Activated CD8-positive, alpha-beta T cell treated with anti-CD3 and anti-CD28 coated beads for 36 hours (primary cell): Measurements from ENCODE around the gene SRMS. TPM values are rescaled to one million over a fixed set of nuclear protein-coding genes. Genes with fewer than 3 reads are reported as not detected.

Experiments
- ATAC-seq: fragments of 200-7000 bp; cut with Tn5 transposase; one replicate; pipeline ENCODE4 v1.10.0; 2021; ENCODE audit warnings: mild to moderate bottlenecking, moderate library complexity
- CTCF ChIA-PET: fragments of 350-600 bp; sonication (Branson Sonifier 250); formaldehyde crosslinking; loops from one replicate; lab custom pipeline; 2021; ENCODE audit warnings: antibody characterized with exemption; lab: Charles Lee
- POLR2A ChIA-PET: fragments of 350-600 bp; sonication (Branson Sonifier 250); formaldehyde crosslinking; loops from one replicate; lab custom pipeline; 2021; ENCODE audit warnings: antibody characterized with exemption; lab: Charles Lee
- DNase-seq: peaks from one replicate; pipeline ENCODE4 v3.0.0-alpha.2; 2020
- H3K27ac Mint-ChIP-seq: one replicate; pipeline ENCODE4 v1.8.0; 2021; ENCODE audit warnings: mild to moderate bottlenecking, mixed read lengths
- H3K27me3 Mint-ChIP-seq: one replicate; pipeline ENCODE4 v1.8.0; 2021; ENCODE audit warnings: mixed read lengths
- H3K36me3 Mint-ChIP-seq: one replicate; pipeline ENCODE4 v1.8.0; 2021; ENCODE audit warnings: low read depth, mixed read lengths
- H3K4me1 Mint-ChIP-seq: one replicate; pipeline ENCODE4 v1.8.0; 2021; ENCODE audit warnings: low read depth, mixed read lengths
- H3K4me3 Mint-ChIP-seq: one replicate; pipeline ENCODE4 v1.8.0; 2021; ENCODE audit warnings: mild to moderate bottlenecking, moderate library complexity, mixed read lengths
- H3K9me3 Mint-ChIP-seq: one replicate; pipeline ENCODE4 v1.8.0; 2021; ENCODE audit warnings: mixed read lengths
- intact Hi-C: fragments of 100-400 bp; cut with micrococcal nuclease; formaldehyde crosslinking; loops from one replicate; pipeline ENCODE4 v1.10.0; 2022
- total RNA-seq, 2 experiments: library from RNA; stranded (reverse); gene quantifications; one replicate each; pipeline ENCODE4 v1.2.3, GENCODE V29; 2021
- TF ChIP-seq, protein P1 (sequence below): fragments of 200-600 bp; IDR thresholded peaks from one replicate; pipeline ENCODE4 v1.8.0; 2022; ENCODE audit warnings: antibody characterized with exemption, mild to moderate bottlenecking

SRMS gene
- total RNA-seq, 2 experiments from 2014 or later: not detected

DNA sequence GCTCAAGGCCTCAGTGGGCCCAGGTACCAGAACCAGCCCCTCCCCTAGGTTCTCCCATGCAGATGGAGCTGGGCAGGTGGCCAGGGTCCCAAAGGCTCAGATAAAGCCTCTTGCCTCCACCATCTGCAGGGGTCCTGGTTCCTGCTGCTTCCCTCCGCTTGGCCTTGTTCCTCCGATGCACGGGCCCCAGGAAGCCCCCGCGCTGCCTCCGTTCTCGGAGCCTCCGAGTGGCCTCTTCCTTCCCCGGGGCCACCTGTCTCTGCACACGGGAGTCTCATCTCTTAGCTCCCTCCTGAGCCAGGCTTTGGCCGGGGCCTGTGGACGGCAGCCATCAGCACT lies 8.5 kb downstream of the SRMS start:
- ATAC-seq (no peak), DNase-seq (no peak)
- intact Hi-C loops: no loop called here
- H3K36me3 Mint-ChIP-seq: no peaks in the 10 kb centered on the region
- ChIA-PET CTCF (interaction anchor here (0.7 to 3.5 kb wide), 12 partner anchors 18 to 500 kb away, joined by 3 to 20 read pairs (median 4); partner anchors contain the start of genes LIME1 and RTEL1), POLR2A (interaction anchor here (0.9 to 1.2 kb wide), 3 partner anchors 12 to 29 kb away, joined by 3 to 4 read pairs (median 3); no protein-coding TSS in a partner anchor)
- peaks cover 17% of the 10 kb centered on the region for H3K4me1 Mint-ChIP-seq
- TF ChIP-seq, protein P1, sequence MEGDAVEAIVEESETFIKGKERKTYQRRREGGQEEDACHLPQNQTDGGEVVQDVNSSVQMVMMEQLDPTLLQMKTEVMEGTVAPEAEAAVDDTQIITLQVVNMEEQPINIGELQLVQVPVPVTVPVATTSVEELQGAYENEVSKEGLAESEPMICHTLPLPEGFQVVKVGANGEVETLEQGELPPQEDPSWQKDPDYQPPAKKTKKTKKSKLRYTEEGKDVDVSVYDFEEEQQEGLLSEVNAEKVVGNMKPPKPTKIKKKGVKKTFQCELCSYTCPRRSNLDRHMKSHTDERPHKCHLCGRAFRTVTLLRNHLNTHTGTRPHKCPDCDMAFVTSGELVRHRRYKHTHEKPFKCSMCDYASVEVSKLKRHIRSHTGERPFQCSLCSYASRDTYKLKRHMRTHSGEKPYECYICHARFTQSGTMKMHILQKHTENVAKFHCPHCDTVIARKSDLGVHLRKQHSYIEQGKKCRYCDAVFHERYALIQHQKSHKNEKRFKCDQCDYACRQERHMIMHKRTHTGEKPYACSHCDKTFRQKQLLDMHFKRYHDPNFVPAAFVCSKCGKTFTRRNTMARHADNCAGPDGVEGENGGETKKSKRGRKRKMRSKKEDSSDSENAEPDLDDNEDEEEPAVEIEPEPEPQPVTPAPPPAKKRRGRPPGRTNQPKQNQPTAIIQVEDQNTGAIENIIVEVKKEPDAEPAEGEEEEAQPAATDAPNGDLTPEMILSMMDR: no peak
- H3K27me3 Mint-ChIP-seq: no peaks in the 10 kb centered on the region
- no peaks in the 10 kb centered on the region for H3K9me3 Mint-ChIP-seq
- no peak overlapping the region for H3K4me3 Mint-ChIP-seq
- H3K27ac Mint-ChIP-seq: no peak overlapping the region

DNA sequence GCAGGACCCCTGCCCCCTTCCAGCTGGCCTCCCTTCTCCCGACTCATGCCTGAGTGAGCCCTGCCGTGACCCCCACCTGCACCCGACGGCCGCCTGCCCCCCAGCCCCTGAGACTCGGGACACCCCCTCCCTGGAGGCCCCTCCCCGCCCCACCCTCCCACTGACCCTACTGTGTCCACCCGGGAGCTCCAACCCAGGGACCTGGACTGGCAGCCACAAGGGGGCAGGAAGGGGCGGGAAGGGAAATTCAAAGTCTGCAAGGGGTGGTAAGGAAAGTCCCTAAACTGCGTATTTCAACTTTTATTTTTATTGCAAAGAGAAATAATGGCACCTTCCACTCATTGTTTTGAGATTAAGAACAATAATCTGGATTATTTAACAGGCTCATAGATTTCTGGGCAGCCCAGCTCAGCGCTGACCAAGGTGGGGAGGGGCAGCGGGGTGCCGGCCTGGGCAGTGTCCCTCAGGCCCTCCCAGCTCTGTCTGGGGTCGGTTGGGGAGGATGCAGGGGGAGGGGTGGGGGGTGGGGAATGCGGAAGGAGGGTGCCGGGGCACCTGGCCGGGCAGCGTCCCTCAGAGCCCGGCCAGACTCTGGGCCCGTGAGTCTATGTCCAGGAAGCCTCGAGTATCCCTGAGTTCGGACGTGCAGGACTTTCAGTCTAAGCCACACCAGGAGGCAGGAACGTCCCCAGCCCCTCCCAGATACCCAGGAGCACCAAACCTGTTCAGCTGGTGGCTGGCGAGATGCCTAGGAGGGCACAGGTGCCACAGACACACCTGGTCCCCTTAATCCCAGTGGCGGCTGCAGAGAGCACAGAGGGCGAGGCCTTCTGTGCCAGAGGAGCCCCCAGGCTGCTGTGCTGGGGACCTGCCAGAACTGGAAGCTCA lies 9.1 kb downstream of the SRMS start:
- Mint-ChIP-seq H3K4me1 (peaks cover 17% of the 10 kb centered on the region), H3K4me3 (peak overlapping the region; percentile 44), H3K27ac (peak overlapping the region; percentile 88), H3K9me3 (no peaks in the 10 kb centered on the region), H3K27me3 (no peaks in the 10 kb centered on the region), H3K36me3 (no peaks in the 10 kb centered on the region)
- CTCF ChIA-PET: interaction anchor here (0.5 to 3.5 kb wide), 43 partner anchors 9 to 531 kb away, joined by 3 to 20 read pairs (median 5); partner anchors contain the start of genes ARFRP1, FNDC11, LIME1 and PPDPF
- POLR2A ChIA-PET: interaction anchor here (0.6 to 4.9 kb wide), 9 partner anchors 9 to 197 kb away, joined by 3 to 48 read pairs (median 3); no protein-coding TSS in a partner anchor
- intact Hi-C loops: no loop called here
- ATAC-seq: peak; percentile 1
- peak; percentile 61 for DNase-seq
- TF ChIP-seq, protein P1: peak; percentile 56

DNA sequence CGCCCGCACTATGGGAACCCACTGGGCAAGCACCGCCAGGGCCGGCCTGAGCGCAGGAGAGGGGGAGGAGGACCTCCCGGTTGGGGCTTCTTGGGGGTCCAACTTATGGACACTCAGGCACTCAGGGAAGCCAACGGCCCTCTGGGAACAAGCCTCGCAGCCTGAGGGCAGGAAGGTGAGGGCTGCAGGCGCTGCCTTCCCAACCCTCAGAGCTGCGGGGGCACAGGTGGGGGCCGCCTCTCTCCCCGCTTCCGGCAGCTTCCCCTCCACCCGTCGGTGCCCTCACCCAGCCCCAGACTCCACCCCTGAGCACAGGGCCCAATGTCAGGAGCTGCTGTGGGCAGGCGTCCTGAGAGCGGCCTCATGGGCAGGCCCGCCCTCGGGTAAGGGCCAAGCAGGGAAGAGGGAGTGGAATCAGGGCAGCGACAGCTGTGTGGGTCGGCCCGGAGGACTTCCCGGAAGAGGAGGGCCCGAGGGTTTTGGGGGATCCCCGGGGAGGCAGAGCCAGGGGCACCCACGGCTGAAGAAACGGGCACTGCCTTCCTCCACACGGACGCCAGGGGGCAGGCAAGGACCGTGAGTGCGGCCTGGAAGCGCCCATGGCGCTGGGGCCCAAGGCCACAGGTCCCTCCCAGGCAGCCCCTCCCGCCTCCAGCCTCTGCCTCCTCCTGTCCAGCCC lies 9.9 kb downstream of the SRMS start:
- Mint-ChIP-seq H3K27me3 (no peaks in the 10 kb centered on the region), H3K36me3 (no peaks in the 10 kb centered on the region), H3K27ac (peak overlapping the region; percentile 88), H3K4me1 (peaks cover 17% of the 10 kb centered on the region), H3K9me3 (no peaks in the 10 kb centered on the region), H3K4me3 (peak overlapping the region; percentile 44)
- intact Hi-C loops: no loop called here
- peak; percentile 97 for ATAC-seq
- ChIA-PET CTCF (interaction anchor here (0.5 to 3.5 kb wide), 52 partner anchors 8 to 532 kb away, joined by 3 to 20 read pairs (median 5); partner anchors contain the start of genes ARFRP1, FNDC11, HELZ2 and LIME1), POLR2A (interaction anchor here (0.6 to 4.9 kb wide), 13 partner anchors 9 to 541 kb away, joined by 3 to 48 read pairs (median 3); partner anchors contain the start of genes RGS19 and TPD52L2)
- TF ChIP-seq, protein P1: peak; percentile 96
- DNase-seq: peak; percentile 98

DNA sequence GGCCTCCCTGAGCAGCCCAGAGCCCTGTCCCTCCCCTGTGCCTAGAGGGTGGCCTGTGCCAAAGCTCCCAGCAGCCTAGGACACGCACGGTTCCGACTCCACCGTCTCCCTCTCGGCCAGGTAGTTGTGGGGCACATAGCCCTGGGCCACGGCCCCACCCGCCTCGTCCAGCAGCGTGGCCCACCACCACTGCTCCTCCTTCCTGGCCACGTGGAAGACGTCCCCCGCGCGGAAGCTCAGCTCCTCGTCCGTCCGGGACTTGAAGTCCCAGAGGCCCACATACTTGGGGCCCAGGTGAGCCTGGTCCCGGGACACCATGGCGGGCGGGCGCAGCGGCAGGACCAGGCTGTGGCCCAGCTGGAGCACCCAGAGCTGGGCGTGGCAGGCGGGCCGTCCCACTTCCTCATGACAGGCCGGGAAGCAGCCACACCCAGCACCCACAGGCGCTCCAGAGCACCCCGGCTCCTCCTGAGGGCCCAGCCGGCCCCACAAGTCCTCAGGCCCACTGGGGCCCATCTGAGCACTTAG lies 10.5 kb downstream of the SRMS start, which contains the start of gene PTK6:
TSS of gene PTK6 (minus strand) at position 380 of the 528 bp plus-strand sequence. CDS start at position 318, 62 bp downstream.
- no peak for ATAC-seq
- CTCF ChIA-PET: interaction anchor here (0.6 to 3.5 kb wide), 47 partner anchors 8 to 532 kb away, joined by 3 to 20 read pairs (median 5); partner anchors contain the start of genes ARFRP1, FNDC11, HELZ2 and LIME1
- H3K4me1 Mint-ChIP-seq: peaks cover 17% of the 10 kb centered on the region
- H3K27me3 Mint-ChIP-seq: no peaks in the 10 kb centered on the region
- POLR2A ChIA-PET: interaction anchor here (0.7 to 4.9 kb wide), 12 partner anchors 8 to 542 kb away, joined by 3 to 48 read pairs (median 3); partner anchors contain the start of genes RGS19 and TPD52L2
- no peaks in the 10 kb centered on the region for H3K9me3 Mint-ChIP-seq
- TF ChIP-seq, protein P1: no peak
- no peaks in the 10 kb centered on the region for H3K36me3 Mint-ChIP-seq
- H3K27ac Mint-ChIP-seq: peak within 1 kb of the TSS; percentile 88
- H3K4me3 Mint-ChIP-seq: peak within 1 kb of the TSS; percentile 47
- peak; percentile 39 for DNase-seq
- intact Hi-C loops: no loop called here
